ENCODE results near the gene RAD23A.
"Not testable (repeated sequence)": the region's sequence is repeated elsewhere in the genome, so short reads cannot be mapped to it uniquely, and the experiment has no call there.

The RAD23A gene

GRCh38 chr19:12946092-12946721, 545 bp downstream of the RAD23A start:
- TF ChIP-seq CTCF (IDR thresholded peaks at IDR 0.05; ENCODE audit: low read depth, low read length, missing control alignments), result no peak
- no peak for DNase-seq (ENCODE audit: low read depth)
- peak overlapping the region; percentile 69 for H3K4me3 ChIP-seq (ENCODE audit: low read depth, low read length)

GRCh38 chr19:12946731-12947496, 1.3 kb downstream of the RAD23A start:
- DNase-seq (ENCODE audit: low read depth), result no peak
- no peak for TF ChIP-seq CTCF (IDR thresholded peaks at IDR 0.05; ENCODE audit: low read depth, low read length, missing control alignments)

GRCh38 chr19:12947702-12948611, 2.3 kb downstream of the RAD23A start:
- no peak for DNase-seq (ENCODE audit: low read depth)
- no peak for TF ChIP-seq CTCF (IDR thresholded peaks at IDR 0.05; ENCODE audit: low read depth, low read length, missing control alignments)
- H3K4me3 ChIP-seq (ENCODE audit: low read depth, low read length), result no peak overlapping the region

More at GRCh38 chr19:12946731-12947496, 1.3 kb downstream of the RAD23A start:
- peak overlapping the region; percentile 69 for H3K4me3 ChIP-seq (ENCODE audit: low read depth, low read length)

- H3K4me3 ChIP-seq (ENCODE audit: low read depth, low read length), result no peak overlapping the region
- DNase-seq (ENCODE audit: low read depth), result no peak
- TF ChIP-seq CTCF (IDR thresholded peaks at IDR 0.05; ENCODE audit: low read depth, low read length, missing control alignments), result no peak
These were observed 3.1 kb downstream of the RAD23A start for GRCh38 chr19:12948612-12949362.

- TF ChIP-seq CTCF (IDR thresholded peaks at IDR 0.05; ENCODE audit: low read depth, low read length, missing control alignments), result no peak
- DNase-seq (ENCODE audit: low read depth), result no peak
- H3K4me3 ChIP-seq (ENCODE audit: low read depth, low read length), result no peak overlapping the region
These were observed 4.0 kb downstream of the RAD23A start for GRCh38 chr19:12949363-12950283.

- not testable (repeated sequence) for H3K4me3 ChIP-seq (ENCODE audit: low read depth, low read length); DNase-seq (ENCODE audit: low read depth)
These were observed 6.4 kb downstream of the RAD23A start for GRCh38 chr19:12952050-12952449.
